OCI-LY3 (cell line): Measurements from ENCODE around the gene IMPG1.

Experiments
- H2AFZ ChIP-seq: fragments of 200-600, 300-600 bp; shearing (Covaris generic); 2 replicates; pipeline ENCODE4 v1.6.0; 2014; ENCODE audit warnings: antibody characterized with exemption, low read depth, low read length
- H3K27ac ChIP-seq: fragments of 200-600, 300-600 bp; sonication (generic); 2 replicates; pipeline ENCODE4 v1.5.1; 2014; ENCODE audit warnings: mild to moderate bottlenecking, low read length, moderate library complexity, mixed read lengths
- H3K27me3 ChIP-seq: fragments of 200-600, 300-600 bp; sonication (generic); 2 replicates; pipeline ENCODE4 v1.6.1; 2014; ENCODE audit warnings: low read depth, low read length, mixed read lengths
- H3K36me3 ChIP-seq: fragments of 200-600, 300-600 bp; sonication (generic); replicated peaks from 2 replicates; pipeline ENCODE3; 2014; ENCODE audit warnings: low read depth, low read length, mixed read lengths
- H3K4me1 ChIP-seq: fragments of 300-600, 200-600 bp; sonication (generic); 2 replicates; pipeline ENCODE4 v1.6.1; 2014; ENCODE audit warnings: low read length, mixed read lengths
- H3K4me2 ChIP-seq: fragments of 200-600, 300-600 bp; sonication (generic); 2 replicates; pipeline ENCODE4 v1.6.1; 2014; ENCODE audit warnings: low read length, mixed read lengths
- H3K4me3 ChIP-seq: fragments of 300-600, 200-600 bp; sonication (generic); 2 replicates; pipeline ENCODE4 v1.5.1; 2014; ENCODE audit warnings: antibody characterized with exemption, mild to moderate bottlenecking, low read length, moderate library complexity
- H3K79me2 ChIP-seq: fragments of 300-600, 200-600 bp; shearing (Covaris generic); 2 replicates; pipeline ENCODE4 v1.6.1; 2014; ENCODE audit warnings: mild to moderate bottlenecking, low read length, mixed read lengths
- H3K9ac ChIP-seq: fragments of 300-600, 200-600 bp; shearing (Covaris generic); 2 replicates; pipeline ENCODE4 v1.6.0; 2014; ENCODE audit warnings: mild to moderate bottlenecking, low read length, moderate library complexity
- H3K9me3 ChIP-seq: fragments of 200-600, 300-600 bp; shearing (Covaris generic); 2 replicates; pipeline ENCODE4 v1.6.1; 2014; ENCODE audit warnings: low read length, mixed read lengths; ENCODE audit not compliant: insufficient read depth
- H4K20me1 ChIP-seq: fragments of 200-600, 300-600 bp; sonication (generic); 2 replicates; pipeline ENCODE4 v1.6.1; 2016; ENCODE audit warnings: low read length, mixed read lengths; ENCODE audit not compliant: insufficient read depth
- EZH2phosphoT487 ChIP-seq: fragments of 200-600 bp; shearing (Covaris generic); IDR thresholded peaks from 2 replicates; pipeline ENCODE4 v1.6.1; 2018; ENCODE audit warnings: antibody characterized with exemption, mixed run types, low read depth
- TF ChIP-seq, protein P1 (sequence below): fragments of 200-600, 300-600 bp; sonication (generic); IDR thresholded peaks from 2 replicates; pipeline ENCODE4 v1.5.1; 2014; ENCODE audit warnings: antibody characterized with exemption, low read length, low read depth

IMPG1 gene

DNA sequence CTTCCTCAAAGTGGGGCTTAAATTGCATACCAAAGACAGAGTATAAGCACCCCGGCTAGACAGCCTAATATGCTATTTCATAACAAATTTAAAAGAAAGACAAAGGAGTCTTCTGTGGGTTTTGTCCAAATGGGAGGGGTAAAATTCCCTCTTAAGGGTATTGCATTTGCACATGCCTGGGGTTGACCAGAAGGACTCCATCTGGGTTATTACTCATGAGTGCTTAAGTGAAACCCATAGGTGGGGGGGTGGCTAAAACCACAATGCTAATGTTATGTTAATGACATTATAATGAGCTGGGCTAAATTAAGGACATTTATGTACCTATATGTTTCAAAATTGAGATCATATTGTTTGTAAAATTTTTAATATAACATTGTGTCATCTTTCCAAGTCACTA lies 15.0 kb downstream of the IMPG1 start:
- H3K4me3 ChIP-seq, result no peak overlapping the region
- H3K4me1 ChIP-seq, result no peaks in the 10 kb centered on the region
- no peaks in the 10 kb centered on the region for H4K20me1 ChIP-seq
- H3K27ac ChIP-seq, result no peak overlapping the region
- TF ChIP-seq, protein P1, sequence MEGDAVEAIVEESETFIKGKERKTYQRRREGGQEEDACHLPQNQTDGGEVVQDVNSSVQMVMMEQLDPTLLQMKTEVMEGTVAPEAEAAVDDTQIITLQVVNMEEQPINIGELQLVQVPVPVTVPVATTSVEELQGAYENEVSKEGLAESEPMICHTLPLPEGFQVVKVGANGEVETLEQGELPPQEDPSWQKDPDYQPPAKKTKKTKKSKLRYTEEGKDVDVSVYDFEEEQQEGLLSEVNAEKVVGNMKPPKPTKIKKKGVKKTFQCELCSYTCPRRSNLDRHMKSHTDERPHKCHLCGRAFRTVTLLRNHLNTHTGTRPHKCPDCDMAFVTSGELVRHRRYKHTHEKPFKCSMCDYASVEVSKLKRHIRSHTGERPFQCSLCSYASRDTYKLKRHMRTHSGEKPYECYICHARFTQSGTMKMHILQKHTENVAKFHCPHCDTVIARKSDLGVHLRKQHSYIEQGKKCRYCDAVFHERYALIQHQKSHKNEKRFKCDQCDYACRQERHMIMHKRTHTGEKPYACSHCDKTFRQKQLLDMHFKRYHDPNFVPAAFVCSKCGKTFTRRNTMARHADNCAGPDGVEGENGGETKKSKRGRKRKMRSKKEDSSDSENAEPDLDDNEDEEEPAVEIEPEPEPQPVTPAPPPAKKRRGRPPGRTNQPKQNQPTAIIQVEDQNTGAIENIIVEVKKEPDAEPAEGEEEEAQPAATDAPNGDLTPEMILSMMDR, result no peak
- no peak for TF ChIP-seq EZH2phosphoT487
- H3K79me2 ChIP-seq, result no peaks in the 10 kb centered on the region
- H3K36me3 ChIP-seq, result no peaks in the 10 kb centered on the region
- no peak overlapping the region for H3K4me2 ChIP-seq
- no peaks in the 10 kb centered on the region for H3K27me3 ChIP-seq
- H2AFZ ChIP-seq, result no peak overlapping the region
- H3K9me3 ChIP-seq, result no peaks in the 10 kb centered on the region
- H3K9ac ChIP-seq, result no peak overlapping the region

DNA sequence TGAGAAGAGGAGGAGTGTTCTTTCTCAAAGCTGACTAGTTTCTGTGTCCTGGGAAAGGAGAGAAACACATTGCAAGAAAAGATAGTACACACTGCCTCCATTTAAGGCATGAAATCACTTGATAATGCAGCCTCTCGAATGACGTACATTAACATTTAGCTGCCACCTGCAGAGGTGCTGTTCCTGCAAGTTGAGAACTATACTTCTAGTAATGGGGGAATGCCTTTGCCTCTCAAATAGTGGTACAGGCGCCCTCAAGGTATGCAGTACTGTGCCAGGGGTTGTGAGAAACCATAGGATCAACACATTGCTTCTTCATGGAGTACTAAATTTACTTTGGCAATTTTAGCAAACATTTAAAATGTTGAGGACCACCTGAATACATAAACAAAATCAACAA lies 20.1 kb downstream of the IMPG1 start:
- no peak overlapping the region for H3K4me2 ChIP-seq
- no peaks in the 10 kb centered on the region for H4K20me1 ChIP-seq
- H3K4me1 ChIP-seq, result no peaks in the 10 kb centered on the region
- H2AFZ ChIP-seq, result no peak overlapping the region
- H3K27ac ChIP-seq, result no peak overlapping the region
- no peak overlapping the region for H3K4me3 ChIP-seq
- no peaks in the 10 kb centered on the region for H3K36me3 ChIP-seq
- TF ChIP-seq, protein P1, result no peak
- TF ChIP-seq EZH2phosphoT487, result no peak
- H3K9ac ChIP-seq, result no peak overlapping the region
- no peaks in the 10 kb centered on the region for H3K9me3 ChIP-seq
- no peaks in the 10 kb centered on the region for H3K27me3 ChIP-seq
- H3K79me2 ChIP-seq, result no peaks in the 10 kb centered on the region

DNA sequence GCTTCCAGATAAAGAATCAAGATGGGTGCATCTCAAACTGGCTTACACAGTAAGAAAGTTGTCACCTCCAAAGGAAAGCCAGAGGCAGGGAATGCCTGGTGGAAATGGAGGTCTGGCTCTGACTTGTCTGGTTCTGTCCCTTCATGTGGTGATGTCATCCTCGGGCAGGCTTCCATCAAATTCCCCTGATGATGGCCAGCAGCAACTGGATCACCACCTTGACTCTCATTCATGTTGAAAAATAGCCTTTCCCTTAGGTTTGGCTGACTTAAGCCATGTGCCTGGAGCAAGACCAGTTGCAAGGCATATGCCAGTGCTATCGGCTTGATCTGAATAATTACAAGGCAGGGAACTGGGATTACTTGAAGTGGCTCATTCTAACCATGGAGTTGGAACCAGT lies 28.8 kb downstream of the IMPG1 start:
- Histone ChIP-seq H3K4me3 (no peak overlapping the region), H3K27ac (no peak overlapping the region), H3K4me1 (no peaks in the 10 kb centered on the region), H3K36me3 (no peaks in the 10 kb centered on the region), H3K9ac (no peak overlapping the region), H4K20me1 (no peaks in the 10 kb centered on the region), H2AFZ (no peak overlapping the region), H3K79me2 (no peaks in the 10 kb centered on the region), H3K27me3 (no peaks in the 10 kb centered on the region), H3K9me3 (no peaks in the 10 kb centered on the region), H3K4me2 (no peak overlapping the region)
- no peak for TF ChIP-seq EZH2phosphoT487
- TF ChIP-seq, protein P1, result no peak

DNA sequence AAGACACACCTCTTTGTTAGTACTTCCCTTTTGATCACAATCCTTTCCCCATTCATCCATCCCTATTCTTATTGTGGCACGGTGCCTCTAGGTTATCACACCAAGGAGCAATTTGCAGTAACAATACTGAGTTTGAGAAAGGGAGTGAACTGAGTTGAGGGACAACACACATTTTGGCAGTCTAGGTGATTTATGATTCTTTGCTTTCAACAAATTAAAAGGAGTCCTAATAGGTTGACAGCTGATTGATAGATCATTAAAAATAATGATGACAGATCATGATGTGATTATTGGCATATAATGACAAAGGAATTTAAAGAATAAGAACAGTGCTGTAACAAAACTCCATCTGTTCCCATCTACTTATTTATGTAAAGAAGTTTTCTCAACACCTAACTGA lies 36.7 kb downstream of the IMPG1 start:
- H3K27ac ChIP-seq, result no peak overlapping the region
- H3K79me2 ChIP-seq, result no peaks in the 10 kb centered on the region
- no peaks in the 10 kb centered on the region for H3K4me1 ChIP-seq
- no peak overlapping the region for H3K9ac ChIP-seq
- no peak overlapping the region for H3K4me2 ChIP-seq
- H3K36me3 ChIP-seq, result no peaks in the 10 kb centered on the region
- H3K9me3 ChIP-seq, result no peaks in the 10 kb centered on the region
- no peak overlapping the region for H2AFZ ChIP-seq
- H4K20me1 ChIP-seq, result no peaks in the 10 kb centered on the region
- H3K4me3 ChIP-seq, result no peak overlapping the region
- TF ChIP-seq, protein P1, result no peak
- TF ChIP-seq EZH2phosphoT487, result no peak
- H3K27me3 ChIP-seq, result no peaks in the 10 kb centered on the region
